ENCODE data around the gene CDH8.
"Not testable (repeated sequence)": the region's sequence is repeated elsewhere in the genome, so short reads cannot be mapped to it uniquely, and the experiment has no call there.

Gene CDH8

GRCh38 chr16:61929776-61930175 is 106.5 kb downstream of the CDH8 start:
- DNase-seq: no peak

GRCh38 chr16:61926766-61927165 is 109.5 kb downstream of the CDH8 start:
- DNase-seq: no peak

- no peak for DNase-seq
Observed at GRCh38 chr16:61923629-61924028, 112.6 kb downstream of the CDH8 start.

- no peak for DNase-seq
Observed at GRCh38 chr16:61921373-61921772, 114.9 kb downstream of the CDH8 start.

GRCh38 chr16:61917865-61918826 is 118.1 kb downstream of the CDH8 start:
- DNase-seq: not testable (repeated sequence)

- DNase-seq: no peak
Observed at GRCh38 chr16:61915569-61915968, 120.7 kb downstream of the CDH8 start.

- no peak for DNase-seq
Observed at GRCh38 chr16:61909074-61909473, 127.2 kb downstream of the CDH8 start.

- no peak for DNase-seq
Observed at GRCh38 chr16:61908426-61908825, 127.8 kb downstream of the CDH8 start.

- no peak for DNase-seq
Observed at GRCh38 chr16:61901689-61902088, 134.5 kb downstream of the CDH8 start.

- DNase-seq: no peak
Observed at GRCh38 chr16:61900482-61900881, 135.8 kb downstream of the CDH8 start.

GRCh38 chr16:61897657-61898056 is 138.6 kb downstream of the CDH8 start:
- no peak for DNase-seq

- DNase-seq: no peak
Observed at GRCh38 chr16:61892531-61892930, 143.7 kb downstream of the CDH8 start.

GRCh38 chr16:61891460-61891859 is 144.8 kb downstream of the CDH8 start:
- DNase-seq: no peak

GRCh38 chr16:61890386-61890785 is 145.9 kb downstream of the CDH8 start:
- no peak for DNase-seq

- DNase-seq: peak; percentile 1
Observed at GRCh38 chr16:61887903-61888302, 148.3 kb downstream of the CDH8 start.

- no peak for DNase-seq
Observed at GRCh38 chr16:61885343-61885742, 150.9 kb downstream of the CDH8 start.

GRCh38 chr16:61879306-61879705 is 156.9 kb downstream of the CDH8 start:
- no peak for DNase-seq

GRCh38 chr16:61877436-61877835 is 158.8 kb downstream of the CDH8 start:
- no peak for DNase-seq

- no peak for DNase-seq
Observed at GRCh38 chr16:61872778-61873119, 163.5 kb downstream of the CDH8 start.

- DNase-seq: no peak
Observed at GRCh38 chr16:61871837-61872777, 164.1 kb downstream of the CDH8 start.

- DNase-seq: no peak
Observed at GRCh38 chr16:61862221-61863155, 173.8 kb downstream of the CDH8 start.

- no peak for DNase-seq
Observed at GRCh38 chr16:61858988-61859387, 177.2 kb downstream of the CDH8 start.

- no peak for DNase-seq
Observed at GRCh38 chr16:61842666-61843065, 193.6 kb downstream of the CDH8 start.

Measured in hematopoietic multipotent progenitor cell treated with erythropoietin and hydrocortisone succinate and interleukin-3 and kit ligand, for 8 days (in vitro differentiated cells).